ENCODE results near the gene FLRT3. TPM values are rescaled to one million over a fixed set of nuclear protein-coding genes. Genes with fewer than 3 reads are reported as not detected.

Gene FLRT3
- total RNA-seq (2014; rRNA removed) (2.6 and 2.8 TPM in 2 replicates), Bru-seq, nascent RNA (percentile 40 among the genes with signal in this experiment), BruChase-seq, experiment 1, labeled RNA remaining after a 6-hour chase (percentile 38 among the genes with signal in this experiment), BruChase-seq, experiment 2, labeled RNA remaining after a 2-hour chase (percentile 45 among the genes with signal in this experiment)
- long read RNA-seq, full-length matches to known transcripts = 2 of 4 reads
- long read RNA-seq, partial matches to known transcripts = 0 of 4 reads
- long read RNA-seq, other reads (novel, unspliced or antisense) = 2 of 4 reads

GRCh38 chr20:14337400-14338171 lies at the start of gene FLRT3:
FLRT3 (minus strand) TSS chr20:14337612; CDS start chr20:14327506, 10,106 bp downstream.
- peaks cover 3% of the 10 kb centered on the region; the same call in 1 of the 2 replicates for H3K79me2 ChIP-seq (ENCODE audit: low read length)
- peak within 1 kb of the TSS; percentile 75 for H3K4me3 ChIP-seq (ENCODE audit: low read length)
- peak within 1 kb of the TSS; percentile 85 for H3K4me2 ChIP-seq (ENCODE audit: low read length)
- H3K27me3 ChIP-seq (ENCODE audit: low read length) = no peaks in the 10 kb centered on the region
- peak; percentile 96 for TF ChIP-seq CTCF (conservative IDR thresholded peaks at IDR 0.05; ENCODE audit: low read depth, low read length)
- TF ChIP-seq EZH2phosphoT487 (IDR thresholded peaks at IDR 0.05; ENCODE audit: borderline replicate concordance, low read length) = no peak
- H3K4me1 ChIP-seq (ENCODE audit: insufficient read depth, low read length) = peaks cover 15% of the 10 kb centered on the region
- ChIA-PET CTCF (interaction anchor here (0.6 to 2.0 kb wide), 19 partner anchors 69 to 1341 kb away, joined by 3 to 12 read pairs (median 4); no protein-coding TSS in a partner anchor), POLR2A (ENCODE audit: unreplicated experiment) (interaction anchor here (0.7 kb wide), 1 partner anchor 1063 kb away, joined by 3 read pairs; no protein-coding TSS in a partner anchor)
- H4K20me1 ChIP-seq (ENCODE audit: low read length) = no peaks in the 10 kb centered on the region
- peak within 1 kb of the TSS; percentile 85 for H2AFZ ChIP-seq (ENCODE audit: low read length)
- peak within 1 kb of the TSS; percentile 44 for H3K27ac ChIP-seq (ENCODE audit: low read length)
- no peaks in the 10 kb centered on the region for H3K36me3 ChIP-seq (ENCODE audit: low read depth, low read length)
- H3K9me2 ChIP-seq (replicated peaks; ENCODE audit: low read length) = no peaks in the 10 kb centered on the region
- ATAC-seq (peak; percentile 94), DNase-seq (peak; percentile 97)
- H3K9me3 ChIP-seq (ENCODE audit: low read length) = no peaks in the 10 kb centered on the region
- no peaks in the 10 kb centered on the region for H3F3A ChIP-seq (ENCODE audit: low read length, unreplicated experiment)
- BruUV-seq (replicated peaks) = no TSS peak
- peak within 1 kb of the TSS; percentile 67 for H3K9ac ChIP-seq (ENCODE audit: low read length)
- intact Hi-C loops (cut with micrococcal nuclease) = loop anchor here (1.0 to 5.0 kb wide), 10 partner anchors 90 to 649 kb away; no protein-coding TSS in a partner anchor

- H3K9me3 ChIP-seq (ENCODE audit: low read length) = peaks cover 13% of the 10 kb centered on the region
- ChIA-PET POLR2A (ENCODE audit: unreplicated experiment) (no interaction called here), CTCF (no interaction called here)
- H3F3A ChIP-seq (ENCODE audit: low read length, unreplicated experiment) = peaks cover 3% of the 10 kb centered on the region
- no peak overlapping the region for H3K27ac ChIP-seq (ENCODE audit: low read length)
- no TSS peak for BruUV-seq (replicated peaks)
- H3K9me2 ChIP-seq (replicated peaks; ENCODE audit: low read length) = no peaks in the 10 kb centered on the region
- ATAC-seq (no peak), DNase-seq (no peak)
- no peak overlapping the region for H3K9ac ChIP-seq (ENCODE audit: low read length)
- H3K4me1 ChIP-seq (ENCODE audit: insufficient read depth, low read length) = peaks cover 18% of the 10 kb centered on the region; the same call in 1 of the 2 replicates
- H3K36me3 ChIP-seq (ENCODE audit: low read depth, low read length) = peaks cover 11% of the 10 kb centered on the region; the same call in 1 of the 2 replicates
- H4K20me1 ChIP-seq (ENCODE audit: low read length) = no peaks in the 10 kb centered on the region
- H3K4me3 ChIP-seq (ENCODE audit: low read length) = no peak overlapping the region
- TF ChIP-seq CTCF (conservative IDR thresholded peaks at IDR 0.05; ENCODE audit: low read depth, low read length) (no peak), EZH2 (IDR thresholded peaks at IDR 0.05; ENCODE audit: low read length, unreplicated experiment) (no peak), EZH2phosphoT487 (IDR thresholded peaks at IDR 0.05; ENCODE audit: borderline replicate concordance, low read length) (no peak)
- no peaks in the 10 kb centered on the region for H3K27me3 ChIP-seq (ENCODE audit: low read length)
- H2AFZ ChIP-seq (ENCODE audit: low read length) = no peak overlapping the region
- intact Hi-C loops (cut with micrococcal nuclease) = no loop called here
- no peak overlapping the region for H3K4me2 ChIP-seq (ENCODE audit: low read length)
- no peaks in the 10 kb centered on the region for H3K79me2 ChIP-seq (ENCODE audit: low read length)
These were observed 49.3 kb upstream of the FLRT3 start for GRCh38 chr20:14386726-14387125.
